HepG2 (cell line): ENCODE measurements around the gene NTM. TPM values are rescaled to one million over a fixed set of nuclear protein-coding genes. Genes with fewer than 3 reads are reported as not detected.

Source experiments
- ATAC-seq: fragments of 200-7000 bp; cut with Tn5 transposase; 3 replicates; pipeline ENCODE4 v1.9.1; 2020; ENCODE audit warnings: mild to moderate bottlenecking, moderate library complexity
- BruUV-seq: library from RNA; stranded (reverse); fragments of 400-500 nt; replicated peaks from 2 replicates; lab custom pipeline; 2021; lab: Mats Ljungman, UMichigan
- CTCF ChIA-PET: fragments of 300-600 bp; formaldehyde crosslinking; extraction: SDS; loops from one replicate; lab custom pipeline; 2021; ENCODE audit warnings: low total read pairs, inconsistent platforms, low intra/inter-chr PET ratio; lab: Yijun Ruan, JAX
- POLR2A ChIA-PET: fragments of 350-600 bp; sonication (Branson Sonifier 250); formaldehyde crosslinking; loops from one replicate; lab custom pipeline; 2020; ENCODE audit warnings: antibody characterized with exemption, inconsistent platforms; lab: Yijun Ruan, JAX
- DNase-seq: peaks from one replicate; pipeline ENCODE4 v3.0.0-alpha.2; 2015; ENCODE audit warnings: low spot score
- FAIRE-seq: peaks from 3 replicates; lab custom pipeline; 2011; peaks lifted over from hg19 to GRCh38; lab: Jason Lieb, UNC
- H2AFZ ChIP-seq: one replicate; pipeline ENCODE4 v1.6.1; 2011; ENCODE audit warnings: low read length, inconsistent platforms
- H3K27ac ChIP-seq: fragments of 300-600 bp; 3 replicates; pipeline ENCODE4 v1.8.0; 2011; ENCODE audit warnings: mixed run types, mild to moderate bottlenecking, mixed read lengths, low read length, inconsistent platforms; ENCODE audit not compliant: insufficient read depth; ENCODE audit errors: extremely low read length
- H3K27me3 ChIP-seq, 2 experiments: fragments of 200-600 bp in 1 of 2; 2 replicates in 1 of 2; 3 replicates in 1 of 2; pipeline versions ENCODE4 v1.6.0 to v1.8.0; 2011; ENCODE audit warnings: low read length in 2 of 2, mild to moderate bottlenecking in 2 of 2, moderate library complexity in 2 of 2, inconsistent platforms in 1 of 2; ENCODE audit not compliant: insufficient read depth in 2 of 2, control insufficient read depth in 1 of 2
- H3K36me3 ChIP-seq, 2 experiments: fragments of 200-600 bp in 1 of 2; replicated peaks in 1 of 2; 2 replicates in 1 of 2; 3 replicates in 1 of 2; pipeline versions ENCODE4 v1.5.1 to v1.8.0; 2011; ENCODE audit warnings: low read length in 2 of 2, inconsistent platforms in 1 of 2; ENCODE audit not compliant: insufficient read depth in 2 of 2, control insufficient read depth in 1 of 2
- H3K4me1 ChIP-seq: 2 replicates; pipeline ENCODE4 v1.5.1; 2012; ENCODE audit warnings: low read length, inconsistent platforms; ENCODE audit not compliant: insufficient read depth
- H3K4me2 ChIP-seq: 2 replicates; pipeline ENCODE4 v1.6.0; 2011; ENCODE audit warnings: low read depth, low read length, inconsistent platforms
- H3K4me3 ChIP-seq, 3 experiments: fragments of 200-600 bp in 1 of 3; sonication (generic), shearing (Covaris generic) in 1 of 3; replicated peaks in 1 of 3; 2 replicates each; pipeline ENCODE4 v1.5.1; 2011 to 2016; ENCODE audit warnings: low read length in 3 of 3, inconsistent platforms in 2 of 3, low read depth in 2 of 3, mild to moderate bottlenecking in 2 of 3, control low read depth in 1 of 3, mixed read lengths in 1 of 3; ENCODE audit not compliant: insufficient read depth in 1 of 3
- H3K79me2 ChIP-seq: one replicate; pipeline ENCODE4 v1.6.1; 2011; ENCODE audit warnings: low read length, inconsistent platforms; ENCODE audit not compliant: insufficient read depth
- H3K9ac ChIP-seq: 2 replicates; pipeline ENCODE4 v1.6.0; 2011; ENCODE audit warnings: mild to moderate bottlenecking, low read depth, low read length, inconsistent platforms; ENCODE audit not compliant: insufficient read depth
- H3K9me3 ChIP-seq: 2 replicates; pipeline ENCODE4 v1.5.1; 2012; ENCODE audit warnings: mild to moderate bottlenecking, low read length
- H4K20me1 ChIP-seq: 2 replicates; pipeline ENCODE4 v1.6.0; 2011; ENCODE audit warnings: inconsistent platforms, mild to moderate bottlenecking, low read length, moderate library complexity; ENCODE audit not compliant: insufficient read depth
- ZFP1 ChIP-seq: IDR thresholded peaks from 2 replicates; pipeline ENCODE4 v1.6.1; 2016
- WGBS: methylation state at CpG from one replicate; pipeline ENCODE4 v1.1.6; 2017; ENCODE audit warnings: low lambda C conversion rate; 5-methylcytosine and 5-hydroxymethylcytosine counted together
- in situ Hi-C: cut with HindIII; loops from 2 replicates; pipeline ENCODE4 v1.10.0; 2017; ENCODE audit warnings: low pct_unique_long_range_greater_than_20kb; ENCODE audit not compliant: extremely low pct_ligation_motif_present
- intact Hi-C: fragments of 100-400 bp; cut with micrococcal nuclease; formaldehyde crosslinking; loops from one replicate; pipeline ENCODE4 v1.10.0; 2022; ENCODE audit not compliant: unreplicated experiment
- polyA plus RNA-seq, 8 experiments: library from polyadenylated mRNA; depleted of rRNA in 3 of 8; stranded (reverse) in 7 of 8; unstranded in 1 of 8; fragments of >200 nt; fragmentation: Illumina TruSeq in 4 of 8; extraction: Trizol in 4 of 8; gene quantifications; 2 replicates each; pipeline versions ENCODE4 v1.2.1 to v1.2.3, GENCODE V29; 2011 to 2016; ENCODE audit warnings: low read depth in 4 of 8, missing spikeins in 1 of 8, mixed read lengths in 1 of 8; ENCODE audit not compliant: insufficient read depth in 1 of 8
- total RNA-seq, 5 experiments: library from RNA; depleted of rRNA; stranded (reverse); fragments of >200 nt; fragmentation: Illumina TruSeq; extraction: Trizol; gene quantifications; 2 replicates each; pipeline ENCODE4 v1.2.3, GENCODE V29; 2016; ENCODE audit warnings: low read depth in 1 of 5
- TF ChIP-seq, protein P1 (sequence below): sonication (generic); formaldehyde crosslinking; IDR thresholded peaks from 2 replicates; pipeline ENCODE4 v1.4.0; 2020; ENCODE audit warnings: missing genetic modification reagents
- TF ChIP-seq, protein P2 (sequence below): sonication (generic); formaldehyde crosslinking; IDR thresholded peaks from 2 replicates; pipeline ENCODE4 v1.4.0; 2020; ENCODE audit warnings: missing genetic modification reagents, borderline replicate concordance

Gene NTM
- total and polyA plus RNA-seq, 2 of the 13 experiments (the other 11 are each of a cell fraction or from before 2014, with no cell fraction given), result not detected

DNA sequence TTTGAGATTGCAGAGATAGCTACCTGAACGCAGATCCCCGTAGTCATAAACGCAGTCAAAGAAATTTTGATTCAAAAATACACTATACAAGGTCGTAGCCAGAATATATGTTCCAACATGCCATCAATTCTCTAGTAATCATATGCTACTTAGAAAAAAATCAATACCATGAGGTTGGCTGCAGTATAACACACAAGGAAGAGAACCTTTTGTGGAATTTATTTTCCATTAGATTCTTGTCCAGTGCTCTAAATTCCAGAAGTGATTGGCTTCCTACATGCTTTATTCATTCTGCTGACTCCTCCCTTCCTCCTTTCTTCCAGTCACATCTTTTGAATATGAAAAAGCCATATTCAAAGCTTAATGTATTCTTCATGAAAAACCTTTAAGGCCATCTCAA, 189.9 kb downstream of the NTM start:
- no peak overlapping the region for H3K27ac ChIP-seq
- no peaks in the 10 kb centered on the region for H4K20me1 ChIP-seq
- no peak for ATAC-seq
- no peak for FAIRE-seq
- intact Hi-C loops (no loop called here), in situ Hi-C loops (no loop called here)
- no peak overlapping the region for H3K4me3 ChIP-seq
- TF ChIP-seq ZFP1 (CRISPR knock-in tag), result no peak
- TF ChIP-seq, protein P1, sequence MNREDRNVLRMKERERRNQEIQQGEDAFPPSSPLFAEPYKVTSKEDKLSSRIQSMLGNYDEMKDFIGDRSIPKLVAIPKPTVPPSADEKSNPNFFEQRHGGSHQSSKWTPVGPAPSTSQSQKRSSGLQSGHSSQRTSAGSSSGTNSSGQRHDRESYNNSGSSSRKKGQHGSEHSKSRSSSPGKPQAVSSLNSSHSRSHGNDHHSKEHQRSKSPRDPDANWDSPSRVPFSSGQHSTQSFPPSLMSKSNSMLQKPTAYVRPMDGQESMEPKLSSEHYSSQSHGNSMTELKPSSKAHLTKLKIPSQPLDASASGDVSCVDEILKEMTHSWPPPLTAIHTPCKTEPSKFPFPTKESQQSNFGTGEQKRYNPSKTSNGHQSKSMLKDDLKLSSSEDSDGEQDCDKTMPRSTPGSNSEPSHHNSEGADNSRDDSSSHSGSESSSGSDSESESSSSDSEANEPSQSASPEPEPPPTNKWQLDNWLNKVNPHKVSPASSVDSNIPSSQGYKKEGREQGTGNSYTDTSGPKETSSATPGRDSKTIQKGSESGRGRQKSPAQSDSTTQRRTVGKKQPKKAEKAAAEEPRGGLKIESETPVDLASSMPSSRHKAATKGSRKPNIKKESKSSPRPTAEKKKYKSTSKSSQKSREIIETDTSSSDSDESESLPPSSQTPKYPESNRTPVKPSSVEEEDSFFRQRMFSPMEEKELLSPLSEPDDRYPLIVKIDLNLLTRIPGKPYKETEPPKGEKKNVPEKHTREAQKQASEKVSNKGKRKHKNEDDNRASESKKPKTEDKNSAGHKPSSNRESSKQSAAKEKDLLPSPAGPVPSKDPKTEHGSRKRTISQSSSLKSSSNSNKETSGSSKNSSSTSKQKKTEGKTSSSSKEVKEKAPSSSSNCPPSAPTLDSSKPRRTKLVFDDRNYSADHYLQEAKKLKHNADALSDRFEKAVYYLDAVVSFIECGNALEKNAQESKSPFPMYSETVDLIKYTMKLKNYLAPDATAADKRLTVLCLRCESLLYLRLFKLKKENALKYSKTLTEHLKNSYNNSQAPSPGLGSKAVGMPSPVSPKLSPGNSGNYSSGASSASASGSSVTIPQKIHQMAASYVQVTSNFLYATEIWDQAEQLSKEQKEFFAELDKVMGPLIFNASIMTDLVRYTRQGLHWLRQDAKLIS (CRISPR knock-in tag), result no peak
- TF ChIP-seq, protein P2, sequence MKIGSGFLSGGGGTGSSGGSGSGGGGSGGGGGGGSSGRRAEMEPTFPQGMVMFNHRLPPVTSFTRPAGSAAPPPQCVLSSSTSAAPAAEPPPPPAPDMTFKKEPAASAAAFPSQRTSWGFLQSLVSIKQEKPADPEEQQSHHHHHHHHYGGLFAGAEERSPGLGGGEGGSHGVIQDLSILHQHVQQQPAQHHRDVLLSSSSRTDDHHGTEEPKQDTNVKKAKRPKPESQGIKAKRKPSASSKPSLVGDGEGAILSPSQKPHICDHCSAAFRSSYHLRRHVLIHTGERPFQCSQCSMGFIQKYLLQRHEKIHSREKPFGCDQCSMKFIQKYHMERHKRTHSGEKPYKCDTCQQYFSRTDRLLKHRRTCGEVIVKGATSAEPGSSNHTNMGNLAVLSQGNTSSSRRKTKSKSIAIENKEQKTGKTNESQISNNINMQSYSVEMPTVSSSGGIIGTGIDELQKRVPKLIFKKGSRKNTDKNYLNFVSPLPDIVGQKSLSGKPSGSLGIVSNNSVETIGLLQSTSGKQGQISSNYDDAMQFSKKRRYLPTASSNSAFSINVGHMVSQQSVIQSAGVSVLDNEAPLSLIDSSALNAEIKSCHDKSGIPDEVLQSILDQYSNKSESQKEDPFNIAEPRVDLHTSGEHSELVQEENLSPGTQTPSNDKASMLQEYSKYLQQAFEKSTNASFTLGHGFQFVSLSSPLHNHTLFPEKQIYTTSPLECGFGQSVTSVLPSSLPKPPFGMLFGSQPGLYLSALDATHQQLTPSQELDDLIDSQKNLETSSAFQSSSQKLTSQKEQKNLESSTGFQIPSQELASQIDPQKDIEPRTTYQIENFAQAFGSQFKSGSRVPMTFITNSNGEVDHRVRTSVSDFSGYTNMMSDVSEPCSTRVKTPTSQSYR (CRISPR knock-in tag), result no peak
- peaks cover 0 to 9% of the 10 kb centered on the region in 2 experiments; a peak in 2 of 5 replicates for H3K27me3 ChIP-seq
- H3K4me1 ChIP-seq, result no peaks in the 10 kb centered on the region
- H3K9me3 ChIP-seq, result no peaks in the 10 kb centered on the region
- H2AFZ ChIP-seq, result no peak overlapping the region
- H3K79me2 ChIP-seq, result no peaks in the 10 kb centered on the region
- ChIA-PET CTCF (no interaction called here), POLR2A (no interaction called here)
- no peaks in the 10 kb centered on the region for H3K36me3 ChIP-seq
- no peak overlapping the region for H3K4me2 ChIP-seq
- no peak overlapping the region for H3K9ac ChIP-seq
- no TSS peak for BruUV-seq
- 3% methylated on average over 4 of the region's 4 CpGs for WGBS
- no peak for DNase-seq
